Common myeloid progenitor, CD34-positive (primary cell): ENCODE measurements around the gene BDKRB2.

Experiments
- CTCF ChIA-PET: fragments of 350-600 bp; sonication (Branson Sonifier 250); formaldehyde crosslinking; loops from one replicate; lab custom pipeline; 2021; ENCODE audit warnings: antibody characterized with exemption; lab: Charles Lee
- POLR2A ChIA-PET: fragments of 350-600 bp; sonication (Branson Sonifier 250); formaldehyde crosslinking; loops from one replicate; lab custom pipeline; 2021; ENCODE audit warnings: antibody characterized with exemption; lab: Charles Lee
- DNase-seq, 3 donors: peaks; one replicate each; pipeline versions ENCODE4 v3.0.0 to v3.0.0-alpha.2; 2013
- H3K27ac ChIP-seq, 2 experiments: 1 replicate in 1 of 2; 2 replicates in 1 of 2; pipeline ENCODE4 v1.7.0; 2013; ENCODE audit warnings: inconsistent platforms in 2 of 2, low read length in 2 of 2, mild to moderate bottlenecking in 2 of 2, low read depth in 1 of 2, moderate library complexity in 1 of 2; ENCODE audit not compliant: severe bottlenecking in 2 of 2, insufficient read depth in 1 of 2, poor library complexity in 1 of 2
- H3K27me3 ChIP-seq, 5 experiments: replicated peaks in 2 of 5; 1 replicate in 3 of 5; 2 replicates in 2 of 5; pipeline versions ENCODE4 v1.6.1 to v1.7.0; 2013; ENCODE audit warnings: low read length in 4 of 5, mild to moderate bottlenecking in 2 of 5, moderate library complexity in 2 of 5, inconsistent platforms in 1 of 5; ENCODE audit not compliant: insufficient read depth in 5 of 5, control insufficient read depth in 4 of 5
- H3K36me3 ChIP-seq, 4 experiments: 1 replicate in 2 of 4; 2 replicates in 2 of 4; pipeline versions ENCODE4 v1.6.1 to v1.7.0; 2013; ENCODE audit warnings: low read length in 3 of 4, control low read depth in 1 of 4, mild to moderate bottlenecking in 1 of 4; ENCODE audit not compliant: control insufficient read depth in 4 of 4, insufficient read depth in 4 of 4
- H3K4me1 ChIP-seq, 4 experiments: 1 replicate in 3 of 4; 2 replicates in 1 of 4; pipeline versions ENCODE4 v1.6.1 to v1.7.1; 2013; ENCODE audit warnings: low read length in 3 of 4, mild to moderate bottlenecking in 3 of 4, control low read depth in 1 of 4, inconsistent platforms in 1 of 4, moderate library complexity in 1 of 4; ENCODE audit not compliant: control insufficient read depth in 4 of 4, insufficient read depth in 4 of 4; ENCODE audit errors: control extremely low read depth in 1 of 4
- H3K4me3 ChIP-seq, 7 experiments: 1 replicate in 4 of 7; 2 replicates in 3 of 7; pipeline versions ENCODE4 v1.5.1 to v1.7.0; 2013; ENCODE audit warnings: mild to moderate bottlenecking in 7 of 7, low read length in 6 of 7, moderate library complexity in 6 of 7, inconsistent platforms in 2 of 7, low read depth in 2 of 7, control low read depth in 1 of 7; ENCODE audit not compliant: insufficient read depth in 4 of 7, control insufficient read depth in 1 of 7; ENCODE audit errors: extremely low read depth in 1 of 7
- H3K9me3 ChIP-seq, 5 experiments: 1 replicate in 4 of 5; 2 replicates in 1 of 5; pipeline versions ENCODE4 v1.6.1 to v1.7.1; 2013; ENCODE audit warnings: low read length in 4 of 5, mild to moderate bottlenecking in 2 of 5, inconsistent platforms in 1 of 5, low read depth in 1 of 5, moderate library complexity in 1 of 5; ENCODE audit not compliant: control insufficient read depth in 4 of 5, insufficient read depth in 2 of 5; ENCODE audit errors: control extremely low read depth in 1 of 5
- WGBS: methylation state at CpG from one replicate; pipeline ENCODE4 v1.1.5; 2013; ENCODE audit not compliant: insufficient coverage; 5-methylcytosine and 5-hydroxymethylcytosine counted together

The BDKRB2 gene

GRCh38 chr14:96161636-96162035 is 43.0 kb upstream of the BDKRB2 start:
- ChIA-PET POLR2A (no interaction called here), CTCF (no interaction called here)

GRCh38 chr14:96162265-96162664 is 42.4 kb upstream of the BDKRB2 start:
- Histone ChIP-seq H3K9me3 (no peaks in the 10 kb centered on the region), H3K27ac (no peak overlapping the region), H3K4me1 (no peaks in the 10 kb centered on the region), H3K36me3 (no peaks in the 10 kb centered on the region), H3K4me3 (no peak overlapping the region), H3K27me3 (peaks cover 0 to 5% (median 0%) of the 10 kb centered on the region in 5 experiments)
- POLR2A ChIA-PET = no interaction called here
- DNase-seq = no peak
- CTCF ChIA-PET = no interaction called here
- 96% methylated on average over 5 of the region's 6 CpGs for WGBS

More at GRCh38 chr14:96161636-96162035, 43.0 kb upstream of the BDKRB2 start:
- no peaks in the 10 kb centered on the region for H3K9me3 ChIP-seq
- no peaks in the 10 kb centered on the region for H3K4me1 ChIP-seq
- no peak overlapping the region for H3K4me3 ChIP-seq
- no peaks in the 10 kb centered on the region for H3K27me3 ChIP-seq
- DNase-seq = no peak
- WGBS = 94% methylated on average over 2 of the region's 2 CpGs
- no peaks in the 10 kb centered on the region for H3K36me3 ChIP-seq
- H3K27ac ChIP-seq = no peak overlapping the region

GRCh38 chr14:96162741-96163140 is 41.9 kb upstream of the BDKRB2 start:
- CTCF ChIA-PET = no interaction called here

GRCh38 chr14:96164861-96165490 is 39.7 kb upstream of the BDKRB2 start:
- peaks cover 0 to 7% (median 0%) of the 10 kb centered on the region in 5 experiments for H3K27me3 ChIP-seq
- H3K36me3 ChIP-seq = no peaks in the 10 kb centered on the region
- H3K9me3 ChIP-seq = no peaks in the 10 kb centered on the region
- H3K27ac ChIP-seq = no peak overlapping the region
- CTCF ChIA-PET = interaction anchor here (0.9 kb wide), 1 partner anchor 31 kb away, joined by 3 read pairs; no protein-coding TSS in a partner anchor
- 92% methylated on average over 2 of the region's 5 CpGs for WGBS
- no peak overlapping the region for H3K4me3 ChIP-seq
- no peaks in the 10 kb centered on the region for H3K4me1 ChIP-seq
- POLR2A ChIA-PET = no interaction called here
- no peak for DNase-seq

More at GRCh38 chr14:96162741-96163140, 41.9 kb upstream of the BDKRB2 start:
- DNase-seq = no peak
- Histone ChIP-seq H3K36me3 (no peaks in the 10 kb centered on the region), H3K9me3 (no peaks in the 10 kb centered on the region), H3K27me3 (peaks cover 0 to 7% (median 0%) of the 10 kb centered on the region in 5 experiments), H3K4me3 (no peak overlapping the region), H3K27ac (no peak overlapping the region), H3K4me1 (no peaks in the 10 kb centered on the region)
- POLR2A ChIA-PET = no interaction called here
- WGBS = 92% methylated on average over 4 of the region's 4 CpGs

GRCh38 chr14:96165493-96166436 is 38.9 kb upstream of the BDKRB2 start:
- POLR2A ChIA-PET = no interaction called here
- H3K9me3 ChIP-seq = no peaks in the 10 kb centered on the region
- no peak overlapping the region for H3K27ac ChIP-seq
- H3K36me3 ChIP-seq = no peaks in the 10 kb centered on the region
- H3K4me1 ChIP-seq = no peaks in the 10 kb centered on the region
- CTCF ChIA-PET = no interaction called here
- DNase-seq = no peak
- H3K27me3 ChIP-seq = peaks cover 0 to 7% (median 0%) of the 10 kb centered on the region in 5 experiments
- 66% methylated on average over 6 of the region's 12 CpGs for WGBS
- H3K4me3 ChIP-seq = no peak overlapping the region

- Histone ChIP-seq H3K4me3 (no peak overlapping the region), H3K4me1 (no peaks in the 10 kb centered on the region), H3K27me3 (peaks cover 0 to 10% (median 0%) of the 10 kb centered on the region in 5 experiments), H3K36me3 (no peaks in the 10 kb centered on the region), H3K9me3 (no peaks in the 10 kb centered on the region), H3K27ac (no peak overlapping the region)
- ChIA-PET POLR2A (no interaction called here), CTCF (no interaction called here)
- no peak for DNase-seq
- 96% methylated on average over 8 of the region's 10 CpGs for WGBS
Observed at GRCh38 chr14:96166461-96167223, 38.0 kb upstream of the BDKRB2 start.
